ENCODE results near the gene TMED9. TPM values are rescaled to one million over a fixed set of nuclear protein-coding genes. Genes with fewer than 3 reads are reported as not detected.

Gene TMED9
- total and polyA plus RNA-seq, 12 donors = 67.6 to 265 (median 127) TPM

DNA sequence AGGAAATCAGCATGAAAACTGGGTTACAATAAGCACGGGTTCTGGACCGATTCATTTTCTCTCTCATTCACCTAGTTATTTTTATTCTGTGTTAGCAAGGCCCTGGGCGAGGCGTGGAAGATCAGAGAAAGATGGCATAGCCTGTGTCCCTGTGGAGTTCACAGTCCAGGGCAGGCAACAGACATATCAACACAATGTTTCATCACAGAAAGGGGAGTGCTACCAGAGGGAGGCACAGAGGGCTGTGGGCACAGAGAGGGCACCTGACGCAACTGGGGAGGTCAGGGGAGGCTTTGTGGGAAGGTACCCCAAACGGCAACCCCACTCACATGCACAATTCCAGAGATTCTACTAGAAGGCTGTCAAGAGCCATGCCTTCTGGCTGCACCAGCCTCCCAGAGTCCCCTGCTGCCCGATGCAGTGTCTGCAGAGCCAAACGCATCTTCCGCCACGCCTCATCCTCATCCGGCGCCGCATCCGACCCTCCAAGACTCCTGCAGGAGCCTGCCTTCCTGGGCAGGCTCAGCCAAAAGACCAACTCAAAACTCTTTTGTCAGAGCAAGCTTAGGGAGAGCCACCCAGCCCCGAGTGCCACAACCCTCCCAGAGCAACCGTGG is 39.1 kb upstream of the TMED9 start:
- no peaks in the 10 kb centered on the region for H3K9me3 ChIP-seq (replicated peaks in 1 of 3)
- no peaks in the 10 kb centered on the region for H3K27me3 ChIP-seq
- H3K36me3 ChIP-seq (replicated peaks in 1 of 2) = peaks cover 0 to 3% of the 10 kb centered on the region in 2 donors
- peak overlapping the region in 4 of 5 donors; percentile 28 to 92 (median 75) for H3K27ac ChIP-seq
- intact Hi-C loops (cut with DNase I) = no loop called here
- TF ChIP-seq POLR2A (IDR thresholded peaks at IDR 0.05) = peak in 1 of 2 donors; percentile 1
- TF ChIP-seq, protein P1, sequence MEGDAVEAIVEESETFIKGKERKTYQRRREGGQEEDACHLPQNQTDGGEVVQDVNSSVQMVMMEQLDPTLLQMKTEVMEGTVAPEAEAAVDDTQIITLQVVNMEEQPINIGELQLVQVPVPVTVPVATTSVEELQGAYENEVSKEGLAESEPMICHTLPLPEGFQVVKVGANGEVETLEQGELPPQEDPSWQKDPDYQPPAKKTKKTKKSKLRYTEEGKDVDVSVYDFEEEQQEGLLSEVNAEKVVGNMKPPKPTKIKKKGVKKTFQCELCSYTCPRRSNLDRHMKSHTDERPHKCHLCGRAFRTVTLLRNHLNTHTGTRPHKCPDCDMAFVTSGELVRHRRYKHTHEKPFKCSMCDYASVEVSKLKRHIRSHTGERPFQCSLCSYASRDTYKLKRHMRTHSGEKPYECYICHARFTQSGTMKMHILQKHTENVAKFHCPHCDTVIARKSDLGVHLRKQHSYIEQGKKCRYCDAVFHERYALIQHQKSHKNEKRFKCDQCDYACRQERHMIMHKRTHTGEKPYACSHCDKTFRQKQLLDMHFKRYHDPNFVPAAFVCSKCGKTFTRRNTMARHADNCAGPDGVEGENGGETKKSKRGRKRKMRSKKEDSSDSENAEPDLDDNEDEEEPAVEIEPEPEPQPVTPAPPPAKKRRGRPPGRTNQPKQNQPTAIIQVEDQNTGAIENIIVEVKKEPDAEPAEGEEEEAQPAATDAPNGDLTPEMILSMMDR (IDR thresholded peaks at IDR 0.05) = no peak
- H3K4me1 ChIP-seq (replicated peaks in 1 of 2) = peaks cover 19 to 28% of the 10 kb centered on the region in 2 donors
- WGBS, 4 donors = 25 to 57% (median 45%) methylated on average over 5 to 16 of the region's 16 CpGs
- peak in 4 of 7 donors; percentile 27 to 69 (median 44) for DNase-seq
- H3K4me3 ChIP-seq = peak overlapping the region in 2 of 4 donors; percentile 91 to 98

DNA sequence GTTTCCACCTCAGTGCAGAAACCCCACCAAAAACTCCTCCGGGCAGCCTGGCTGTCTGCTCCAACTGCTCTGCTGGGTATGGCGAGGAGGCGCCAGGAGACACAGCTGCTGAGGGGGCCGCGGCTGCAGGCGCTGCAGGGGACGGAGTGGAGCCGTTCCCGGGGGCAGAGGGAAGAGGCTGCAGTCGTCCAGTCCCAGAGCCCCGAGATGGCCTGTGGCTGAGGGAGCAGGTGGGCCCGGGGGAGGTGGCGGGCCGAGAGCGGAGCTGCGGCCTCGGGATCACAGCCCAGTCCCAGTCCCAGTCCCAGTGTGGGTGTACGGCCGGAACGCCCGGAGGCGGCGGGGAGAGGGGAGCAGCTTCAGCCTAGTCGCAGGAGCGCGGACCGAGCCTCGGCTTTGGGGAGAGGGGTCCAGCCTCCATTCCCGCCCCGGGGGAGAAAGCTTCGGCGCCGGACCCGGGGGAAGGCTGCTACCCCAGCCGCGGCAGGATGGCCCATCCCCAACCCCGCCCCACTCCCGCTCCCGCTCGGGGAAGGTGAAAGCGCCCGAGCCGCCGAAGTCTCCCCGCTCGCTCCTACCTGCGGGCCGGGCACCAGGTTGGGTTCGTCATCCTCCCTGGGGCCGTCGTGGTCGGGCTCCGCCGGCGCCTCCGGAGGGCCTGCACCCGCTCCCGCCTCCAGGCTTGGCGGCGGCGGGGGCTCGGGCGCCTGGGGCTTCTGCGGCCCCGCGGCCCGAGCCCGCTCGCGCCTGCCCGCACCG is 38.2 kb upstream of the TMED9 start:
- WGBS, 4 donors = 0 to 2% (median 1%) methylated on average over 2 to 69 of the region's 72 CpGs
- DNase-seq = peak in 6 of 7 donors; percentile 36 to 62 (median 46)
- intact Hi-C loops (cut with DNase I) = no loop called here
- peak overlapping the region in 4 of 5 donors; percentile 28 to 92 (median 75) for H3K27ac ChIP-seq
- H3K4me3 ChIP-seq = peak overlapping the region; percentile 50 to 98 (median 92)
- H3K27me3 ChIP-seq = no peaks in the 10 kb centered on the region
- TF ChIP-seq POLR2A (IDR thresholded peaks at IDR 0.05) = peak in 1 of 2 donors; percentile 5
- TF ChIP-seq, protein P1 (IDR thresholded peaks at IDR 0.05) = no peak
- H3K9me3 ChIP-seq (replicated peaks in 1 of 3) = no peaks in the 10 kb centered on the region
- peaks cover 0 to 3% of the 10 kb centered on the region in 2 donors for H3K36me3 ChIP-seq (replicated peaks in 1 of 2)
- peaks cover 15 to 21% of the 10 kb centered on the region in 2 donors for H3K4me1 ChIP-seq (replicated peaks in 1 of 2)

DNA sequence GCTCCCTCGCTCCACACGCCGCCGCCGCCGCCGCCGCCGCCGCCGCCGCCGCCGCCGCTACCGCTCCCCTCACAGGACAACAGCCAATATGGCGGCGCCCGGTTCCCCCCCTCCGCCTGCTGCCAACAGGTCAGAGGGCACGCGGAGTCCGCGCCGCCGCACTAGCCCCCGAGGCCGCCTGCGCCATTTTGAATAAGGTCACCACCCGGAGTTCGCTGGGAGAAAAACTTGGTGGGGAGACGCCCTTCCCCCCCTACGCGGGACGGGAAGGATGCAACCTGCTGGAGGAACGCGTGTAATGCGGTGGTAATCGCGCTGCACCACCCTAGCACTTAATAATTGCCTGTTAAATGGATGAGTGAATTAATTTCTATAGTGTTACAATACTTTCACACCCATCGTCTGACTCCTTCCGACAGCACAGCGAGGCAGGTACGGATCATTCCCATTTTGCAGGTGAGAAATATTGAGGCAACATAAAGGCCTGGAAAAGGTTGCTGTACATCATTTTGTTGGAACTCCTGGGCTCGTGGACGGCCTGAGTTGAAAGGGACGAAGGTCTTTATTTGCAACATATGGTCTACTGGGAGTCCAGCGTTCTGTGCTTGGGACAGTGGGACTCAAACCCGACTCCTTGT is 37.4 kb upstream of the TMED9 start, which contains the start of gene FAM193B:
Gene FAM193B, minus strand, starts transcription at position 90 of the 638 bp plus-strand sequence. CDS start 105 bp downstream, outside the sequence.
- Histone ChIP-seq H3K9me3 (replicated peaks in 1 of 3) (no peaks in the 10 kb centered on the region), H3K36me3 (replicated peaks in 1 of 2) (peaks cover 0 to 3% of the 10 kb centered on the region in 2 donors), H3K27ac (peak within 1 kb of the TSS in 4 of 5 donors; percentile 28 to 92 (median 75)), H3K27me3 (no peaks in the 10 kb centered on the region), H3K4me1 (replicated peaks in 1 of 2) (peaks cover 15 to 21% of the 10 kb centered on the region in 2 donors), H3K4me3 (peak within 1 kb of the TSS; percentile 50 to 98 (median 92))
- TF ChIP-seq, protein P1 (IDR thresholded peaks at IDR 0.05) = peak in 3 of 6 experiments; percentile 29 to 43 (median 42)
- peak in 1 of 2 donors; percentile 19 for TF ChIP-seq POLR2A (IDR thresholded peaks at IDR 0.05)
- WGBS, 4 donors = 9 to 30% (median 16%) methylated on average over 16 to 49 of the region's 49 CpGs
- intact Hi-C loops (cut with DNase I) = no loop called here
- DNase-seq = peak; percentile 92 to 97 (median 95)

DNA sequence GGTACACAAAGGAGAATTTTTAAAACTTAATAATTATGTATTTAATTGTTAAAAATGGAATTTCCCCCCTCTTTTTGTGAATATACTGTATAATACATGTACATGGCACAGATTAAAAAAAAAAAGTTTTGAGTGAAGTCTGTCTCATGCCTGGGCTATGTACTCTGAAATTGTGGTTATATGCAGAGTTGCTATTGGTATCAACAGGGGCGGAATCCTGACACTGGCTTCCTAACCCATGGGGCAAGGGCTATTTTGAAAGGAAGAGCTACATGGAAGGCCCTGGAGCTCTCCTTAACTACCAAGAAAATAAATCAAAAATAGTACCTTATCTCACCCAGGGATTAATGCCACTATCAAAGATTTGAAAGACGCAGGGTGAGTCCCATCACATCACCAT is 36.8 kb upstream of the TMED9 start:
- H3K27me3 ChIP-seq = no peaks in the 10 kb centered on the region
- H3K9me3 ChIP-seq (replicated peaks in 1 of 3) = no peaks in the 10 kb centered on the region
- peak overlapping the region in 1 of 4 donors; percentile 91 for H3K4me3 ChIP-seq
- peaks cover 0 to 3% of the 10 kb centered on the region in 2 donors for H3K36me3 ChIP-seq (replicated peaks in 1 of 2)
- H3K27ac ChIP-seq = no peak overlapping the region
- intact Hi-C loops (cut with DNase I) = no loop called here
- no peak for TF ChIP-seq POLR2A (IDR thresholded peaks at IDR 0.05)
- TF ChIP-seq, protein P1 (IDR thresholded peaks at IDR 0.05) = no peak
- WGBS, 4 donors = 84 to 93% (median 86%) methylated on average over 2 of the region's 2 CpGs
- DNase-seq = no peak
- peaks cover 15 to 21% of the 10 kb centered on the region in 2 donors for H3K4me1 ChIP-seq (replicated peaks in 1 of 2)

Data from adrenal gland (tissue), 12 donors.